GM15510 (cell line): ENCODE results near the gene LETM1.

Experiments used
- POLR2A ChIP-seq: IDR thresholded peaks from 3 replicates; pipeline ENCODE4 v1.6.1; 2011; ENCODE audit warnings: borderline replicate concordance; ENCODE audit not compliant: insufficient read length; ENCODE audit errors: extremely low read depth

Gene LETM1

GRCh38 chr4:1883583-1883982 lies 27.6 kb upstream of the LETM1 start:
- no peak for TF ChIP-seq POLR2A

GRCh38 chr4:1882850-1883271 lies 26.9 kb upstream of the LETM1 start:
- no peak for TF ChIP-seq POLR2A

- no peak for TF ChIP-seq POLR2A
These were observed 24.4 kb upstream of the LETM1 start for GRCh38 chr4:1880332-1880731.

- no peak for TF ChIP-seq POLR2A
These were observed 23.5 kb upstream of the LETM1 start for GRCh38 chr4:1879485-1879884.

- no peak for TF ChIP-seq POLR2A
These were observed 18.2 kb upstream of the LETM1 start for GRCh38 chr4:1874201-1874600.

GRCh38 chr4:1873776-1874175 lies 17.8 kb upstream of the LETM1 start:
- TF ChIP-seq POLR2A = no peak

- no peak for TF ChIP-seq POLR2A
These were observed 17.3 kb upstream of the LETM1 start for GRCh38 chr4:1873291-1873690.

- no peak for TF ChIP-seq POLR2A
These were observed 16.9 kb upstream of the LETM1 start for GRCh38 chr4:1872870-1873269.

GRCh38 chr4:1871471-1872021 lies 15.6 kb upstream of the LETM1 start:
- TF ChIP-seq POLR2A = peak; percentile 22

- TF ChIP-seq POLR2A = peak; percentile 84
These were observed 14.9 kb upstream of the LETM1 start, which contains the start of gene NSD2 for GRCh38 chr4:1870578-1871443. NSD2 (plus strand) TSS chr4:1871393; CDS start chr4:1900655, 29,262 bp downstream.

GRCh38 chr4:1870328-1870577 lies 14.3 kb upstream of the LETM1 start:
- TF ChIP-seq POLR2A = no peak

GRCh38 chr4:1869530-1870327 lies 13.8 kb upstream of the LETM1 start:
- no peak for TF ChIP-seq POLR2A

- no peak for TF ChIP-seq POLR2A
These were observed 13.0 kb upstream of the LETM1 start for GRCh38 chr4:1868912-1869311.

GRCh38 chr4:1868293-1868692 lies 12.3 kb upstream of the LETM1 start:
- no peak for TF ChIP-seq POLR2A

- no peak for TF ChIP-seq POLR2A
These were observed 10.3 kb upstream of the LETM1 start for GRCh38 chr4:1866189-1866661.
